GM11168 (cell line): ENCODE measurements around the gene ICA1.

ENCODE experiments used
- in situ Hi-C: fragments of 300-500 bp; cut with MboI; formaldehyde crosslinking; loops from one replicate; pipeline ENCODE4 v1.12.0; 2022; ENCODE audit warnings: low sequenced_read_pairs; ENCODE audit not compliant: unreplicated experiment

Gene ICA1

DNA sequence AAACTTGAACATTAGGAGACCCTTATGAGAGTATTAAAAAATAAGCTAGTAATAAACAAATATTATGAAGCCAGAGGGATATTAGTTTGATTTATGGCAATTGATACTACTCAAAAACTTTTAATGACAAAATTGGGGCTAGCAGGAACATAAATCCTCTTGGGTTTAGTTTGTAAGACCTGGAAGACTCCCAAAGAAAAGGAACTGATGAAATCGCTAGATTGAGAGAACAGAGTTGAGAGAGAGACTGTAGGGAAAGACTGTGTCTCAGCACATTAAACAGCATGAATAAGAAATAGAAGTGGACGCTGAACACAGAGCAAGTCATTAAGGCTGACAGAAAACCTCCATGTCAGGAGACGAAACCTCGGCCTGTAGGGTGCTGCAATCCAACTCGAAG, 56.4 kb downstream of the ICA1 start:
- in situ Hi-C loops, result loop anchor here (25.0 kb wide), 1 partner anchor 1093 kb away; no protein-coding TSS in a partner anchor

DNA sequence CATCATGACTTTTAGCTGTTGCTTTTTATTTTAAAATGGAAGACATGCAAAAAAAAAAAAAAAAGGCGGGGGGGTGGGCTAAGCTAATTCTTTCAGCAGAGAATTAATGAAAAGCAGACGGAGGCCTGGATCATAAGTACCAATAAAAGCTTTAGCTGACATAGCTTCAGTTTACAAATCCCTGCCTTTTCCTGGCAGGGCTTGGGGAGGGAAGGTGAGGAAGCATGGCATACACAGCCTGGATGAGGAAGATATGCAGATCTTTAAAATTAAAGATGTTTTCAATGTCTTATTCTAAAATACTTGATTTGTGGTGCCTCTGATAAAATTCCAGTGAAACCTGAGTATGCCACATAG, 57.0 kb downstream of the ICA1 start:
- in situ Hi-C loops, result loop anchor here (25.0 kb wide), 1 partner anchor 1093 kb away; no protein-coding TSS in a partner anchor

DNA sequence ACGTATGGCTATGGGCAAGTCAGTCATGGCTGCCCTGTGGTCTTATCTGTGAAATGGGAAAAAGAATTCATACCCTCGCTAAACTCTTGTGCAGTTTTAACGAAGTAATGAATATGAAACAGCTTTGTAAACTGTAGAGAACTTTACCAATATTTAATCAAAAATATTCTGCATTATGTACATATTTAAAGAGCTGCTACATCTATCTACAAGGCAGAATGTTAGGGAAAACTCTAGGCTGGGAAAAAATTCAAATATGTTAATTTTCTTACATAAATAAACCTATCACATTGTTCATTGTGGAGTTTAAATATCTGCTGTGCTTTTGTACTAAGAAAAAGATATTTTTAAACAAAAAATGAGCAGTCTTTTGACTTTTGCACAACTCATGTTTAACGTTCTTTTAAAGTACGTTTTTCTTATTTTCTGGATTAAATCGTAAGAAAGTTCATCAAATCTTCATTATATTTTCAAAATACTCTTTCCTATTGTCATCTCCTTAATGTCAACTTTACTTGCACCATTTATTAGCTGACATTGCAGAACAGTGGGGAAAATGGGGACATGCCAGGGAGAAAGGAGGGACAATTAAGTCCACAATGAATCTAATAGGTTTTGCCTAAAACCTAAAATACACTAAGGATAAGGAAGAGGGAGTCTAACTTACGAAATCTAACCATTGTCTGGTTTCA, 57.5 kb downstream of the ICA1 start:
- in situ Hi-C loops, result loop anchor here (25.0 kb wide), 1 partner anchor 1092 kb away; no protein-coding TSS in a partner anchor

DNA sequence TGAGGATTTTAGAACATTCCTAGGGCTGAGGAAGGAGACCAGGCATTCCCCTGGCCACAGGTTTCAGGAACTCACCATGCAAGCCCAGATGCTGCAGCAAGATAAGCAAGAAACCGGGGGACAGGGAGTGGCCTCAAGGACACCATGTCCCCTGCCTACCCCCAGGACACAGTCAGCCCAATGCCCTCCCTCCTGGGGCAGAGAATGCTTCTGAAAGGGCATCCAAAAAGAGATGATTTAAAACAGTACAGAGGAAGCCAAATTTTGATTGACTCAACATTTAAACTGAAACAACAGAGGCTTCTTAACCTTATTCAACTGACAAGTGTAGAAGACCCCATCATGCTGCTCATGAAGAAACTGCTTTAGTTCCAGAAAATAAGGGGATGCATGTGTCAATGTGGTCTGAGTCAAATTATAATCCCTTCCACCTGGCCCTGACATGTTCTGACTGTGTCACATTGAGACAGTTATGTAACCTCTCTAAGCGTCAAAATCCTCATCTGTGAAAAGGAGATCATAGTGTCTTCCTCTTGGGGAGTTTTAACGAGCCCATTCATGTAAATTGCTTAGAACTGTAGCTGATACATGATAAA, 60.0 kb downstream of the ICA1 start:
- in situ Hi-C loops, result loop anchor here (25.0 kb wide), 1 partner anchor 1090 kb away; no protein-coding TSS in a partner anchor

DNA sequence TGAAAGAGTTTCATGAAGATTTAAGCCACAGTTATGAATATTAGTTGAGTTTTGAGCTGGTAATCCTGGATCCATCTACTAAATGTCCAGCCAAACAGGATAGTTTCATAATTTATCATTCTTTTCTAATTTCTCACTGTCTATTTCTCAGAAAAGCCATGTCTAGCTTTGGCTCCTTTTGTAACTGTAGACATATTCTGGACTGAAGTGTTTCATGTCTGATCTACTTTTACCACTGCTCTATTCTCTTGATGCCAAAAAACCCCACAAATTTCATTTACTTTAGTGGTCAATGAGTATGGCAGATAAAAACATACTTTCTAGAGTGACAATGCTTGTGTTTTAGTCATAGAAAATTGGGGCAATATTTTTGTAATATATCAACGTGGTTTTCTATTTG, 61.2 kb downstream of the ICA1 start:
- in situ Hi-C loops, result loop anchor here (25.0 kb wide), 1 partner anchor 1088 kb away; no protein-coding TSS in a partner anchor

DNA sequence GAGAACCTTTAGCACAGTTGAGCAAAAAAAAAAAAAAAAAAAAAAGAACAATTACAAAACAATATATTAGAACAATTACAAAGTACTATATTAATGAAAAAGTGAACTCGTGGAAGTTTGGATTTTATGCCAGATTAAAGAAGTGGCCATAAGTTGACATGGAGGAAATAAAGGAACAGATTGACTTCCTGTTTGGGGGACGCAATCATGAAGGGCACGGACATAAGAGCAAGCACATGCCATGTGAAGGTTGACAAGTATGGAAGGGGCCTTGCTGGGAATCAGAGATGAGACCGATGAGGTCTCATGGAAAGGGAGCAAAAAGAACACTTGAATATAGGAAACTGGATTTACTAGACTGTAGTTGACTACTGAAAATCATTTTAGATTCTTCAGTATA, 61.7 kb downstream of the ICA1 start:
- in situ Hi-C loops, result loop anchor here (25.0 kb wide), 1 partner anchor 1088 kb away; no protein-coding TSS in a partner anchor

DNA sequence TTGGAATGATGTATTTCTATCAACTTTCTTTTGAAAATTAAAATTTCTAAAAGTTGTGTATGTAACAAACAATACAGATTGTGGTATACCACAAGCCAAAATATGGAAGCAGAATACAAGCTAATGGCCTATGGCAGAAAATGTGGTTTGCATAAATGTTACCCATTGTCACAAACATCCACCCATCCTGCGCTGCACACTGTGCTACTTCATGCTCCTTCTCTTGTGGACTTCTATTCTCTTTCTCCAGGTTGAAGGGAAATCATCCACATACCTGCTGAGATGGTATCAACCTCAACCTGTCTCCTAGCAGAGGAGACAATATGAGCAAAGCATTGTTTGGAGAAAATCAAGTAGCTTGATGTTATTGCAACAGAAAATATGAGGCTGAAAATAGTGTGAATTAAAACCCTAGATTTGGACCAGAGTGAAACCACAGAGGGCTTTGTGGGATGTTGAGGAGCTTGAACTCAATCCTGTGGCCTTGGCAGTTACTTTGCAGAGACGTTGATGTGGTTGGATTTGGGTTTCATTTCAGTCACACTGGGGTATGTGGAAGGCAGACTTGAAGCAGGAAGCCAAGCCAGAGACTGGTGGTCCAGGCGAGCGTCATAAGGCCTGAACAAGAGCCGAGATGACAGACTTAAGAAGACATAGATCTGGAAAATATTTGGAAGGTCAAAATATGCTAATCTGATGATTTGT, 63.8 kb downstream of the ICA1 start:
- in situ Hi-C loops, result no loop called here

DNA sequence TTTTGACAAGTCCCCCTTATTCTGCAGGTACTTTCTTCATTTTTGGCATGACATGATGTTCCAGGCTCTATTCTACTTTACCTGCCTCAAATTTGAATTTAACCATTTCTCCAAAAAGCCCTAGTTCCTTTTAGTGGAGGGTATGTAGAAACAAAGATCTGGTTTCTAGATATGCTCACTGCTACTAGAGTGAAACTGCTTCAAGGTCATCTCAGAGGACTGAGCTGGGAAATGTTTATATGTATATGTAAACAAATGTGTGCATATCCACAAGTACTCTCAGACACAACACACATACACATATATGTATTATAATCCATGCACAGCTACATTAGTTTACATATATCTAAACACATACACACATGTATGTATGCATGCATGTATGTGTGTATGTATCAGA, 69.1 kb downstream of the ICA1 start:
- in situ Hi-C loops, result loop anchor here (5.0 kb wide), 1 partner anchor 96 kb away; no protein-coding TSS in a partner anchor

DNA sequence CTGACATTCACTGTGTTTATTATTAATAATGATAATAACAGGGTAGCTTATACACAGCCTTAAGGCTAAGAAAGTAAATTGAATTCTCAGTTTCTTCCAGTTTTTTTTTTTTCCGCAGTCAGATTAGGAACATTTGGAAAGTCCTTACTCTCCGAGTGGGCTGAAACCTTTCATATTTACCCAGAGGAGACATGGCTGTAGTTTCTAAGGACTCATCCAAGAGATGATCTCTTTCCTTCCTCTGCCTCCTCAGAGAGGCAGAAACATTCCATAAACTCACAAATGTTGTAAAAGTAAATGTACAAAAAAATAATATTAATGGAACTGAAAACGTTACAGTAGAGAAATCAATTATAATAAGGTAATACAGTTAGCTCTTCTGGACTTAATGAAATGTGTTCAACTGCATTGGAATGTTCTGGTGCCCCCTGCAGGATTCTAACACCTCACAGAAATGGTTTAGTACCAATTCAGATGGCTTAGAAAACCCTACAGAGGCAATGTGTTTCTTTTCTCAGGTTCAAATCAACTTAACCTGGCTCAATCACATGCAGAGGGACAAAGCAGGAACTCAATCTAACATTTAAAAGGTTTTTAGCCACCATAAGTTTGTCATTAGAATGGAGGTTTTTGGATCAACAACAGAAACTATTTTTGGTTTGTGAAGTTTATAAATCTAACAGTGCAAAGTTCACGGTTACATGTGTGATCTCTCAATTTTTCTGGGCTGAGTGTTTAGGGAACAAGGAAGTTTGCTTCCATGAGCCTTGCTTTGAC, 71.7 kb downstream of the ICA1 start:
- in situ Hi-C loops, result loop anchor here (5.0 kb wide), 1 partner anchor 93 kb away; no protein-coding TSS in a partner anchor

DNA sequence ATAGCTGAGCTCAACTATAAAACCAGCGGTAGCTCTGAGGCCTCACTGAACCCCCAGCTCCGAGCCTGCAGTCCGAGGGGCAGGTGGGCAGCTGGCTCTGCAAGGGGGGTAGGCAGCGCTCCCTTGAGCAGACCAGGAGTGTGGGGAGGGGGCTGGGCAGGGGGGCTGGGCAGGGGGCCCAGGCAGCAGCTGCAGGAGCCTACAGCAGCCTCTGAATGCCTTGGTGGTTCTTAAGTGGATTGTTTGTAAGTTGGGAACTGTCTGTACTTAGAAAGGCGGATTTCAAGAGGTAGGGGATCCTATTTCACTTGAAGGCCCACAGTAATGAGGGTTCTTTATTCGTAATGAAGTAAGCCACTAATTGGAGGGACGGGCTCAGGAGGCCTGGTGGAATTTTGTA, 72.3 kb downstream of the ICA1 start:
- in situ Hi-C loops, result loop anchor here (5.0 kb wide), 1 partner anchor 92 kb away; no protein-coding TSS in a partner anchor

DNA sequence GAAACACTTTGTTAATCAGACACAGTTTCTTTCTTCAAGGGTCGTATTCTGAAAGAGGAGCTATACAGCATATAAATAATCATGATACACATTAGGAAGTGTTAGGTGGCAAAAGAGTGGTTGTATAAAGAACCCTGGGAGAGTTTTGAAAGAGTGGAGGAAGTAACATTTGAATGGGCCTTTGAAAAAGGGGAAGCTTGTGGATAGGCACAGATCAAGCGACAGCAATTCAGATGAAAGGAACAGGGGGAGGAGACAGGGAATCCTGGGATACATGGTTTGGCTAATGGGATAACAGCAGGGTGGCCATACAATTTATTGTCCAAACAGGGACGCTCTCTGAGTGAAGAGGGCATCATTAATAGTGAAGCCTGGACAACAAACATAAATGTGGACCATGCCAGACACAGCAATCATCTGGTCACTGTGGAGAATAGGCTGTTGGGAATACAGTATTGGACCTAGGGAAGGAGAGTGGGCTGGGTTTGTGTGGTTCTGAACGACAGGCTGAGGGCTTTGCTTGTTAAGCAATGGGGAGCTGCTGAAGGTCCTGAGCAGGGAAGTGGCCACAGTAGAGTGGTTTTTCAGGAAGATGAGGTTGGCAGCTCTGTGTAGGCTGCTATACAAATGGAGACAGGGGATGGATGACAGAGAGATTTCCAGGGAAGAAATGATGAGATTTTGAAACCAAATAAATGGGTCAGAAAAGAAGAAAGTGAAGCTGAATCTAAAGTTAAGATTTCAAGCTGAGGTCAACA, 75.9 kb downstream of the ICA1 start:
- in situ Hi-C loops, result no loop called here

DNA sequence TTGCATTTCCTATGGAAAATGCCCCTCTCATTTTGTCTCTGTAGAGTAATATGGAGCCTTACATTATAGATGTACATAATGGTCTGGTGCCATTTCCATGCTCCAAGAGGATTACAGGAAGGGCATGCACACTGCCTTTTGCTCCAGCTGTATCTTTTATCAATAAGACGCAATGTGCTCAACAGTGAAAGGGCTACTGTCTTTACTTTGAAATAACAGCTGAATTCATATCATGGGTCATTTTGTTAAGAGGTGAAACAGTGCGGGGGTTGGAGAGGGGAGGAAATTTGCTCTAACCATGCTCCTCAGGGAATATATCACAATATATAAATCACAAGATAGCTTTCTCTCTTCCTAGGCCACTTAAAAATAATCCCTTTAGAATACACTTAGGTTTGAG, 77.7 kb downstream of the ICA1 start:
- in situ Hi-C loops, result no loop called here

DNA sequence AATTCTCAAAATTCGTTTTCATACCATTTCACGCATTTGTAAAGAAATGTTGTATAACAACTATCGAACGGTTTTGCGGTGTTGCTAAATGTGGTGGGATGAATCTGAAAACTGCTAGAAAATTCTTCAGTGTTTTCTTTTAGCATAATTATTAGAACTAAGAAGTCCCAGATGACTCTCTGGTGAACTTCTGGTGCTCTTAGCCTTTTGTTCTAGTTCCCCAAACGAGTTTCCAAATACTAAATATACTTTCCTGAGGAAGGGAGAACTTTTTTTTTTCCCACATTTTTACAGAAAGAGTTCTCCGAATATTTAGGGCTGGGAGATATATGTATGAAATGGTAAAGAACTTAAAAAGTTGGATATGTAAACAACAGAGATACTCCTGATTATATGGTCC, 82.5 kb downstream of the ICA1 start:
- in situ Hi-C loops, result no loop called here

DNA sequence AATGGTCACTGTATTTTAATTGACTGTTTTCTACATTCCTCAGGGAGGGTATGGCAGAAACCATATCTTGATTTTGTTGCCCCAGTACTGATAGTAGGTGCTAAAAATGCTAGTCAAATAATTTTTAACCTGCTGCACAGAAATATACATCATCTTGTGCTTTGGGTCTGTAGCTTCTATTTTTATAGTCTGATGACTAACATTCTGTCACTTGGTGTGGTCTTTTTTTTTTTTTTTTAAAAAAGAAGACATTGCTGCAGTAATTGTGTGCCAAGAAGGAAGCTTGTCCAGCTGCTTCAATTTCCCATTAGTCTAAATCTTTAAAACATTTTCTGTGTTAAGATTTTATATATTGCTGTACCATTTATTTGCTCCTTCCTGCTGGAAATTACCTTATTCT, 83.6 kb downstream of the ICA1 start:
- in situ Hi-C loops, result no loop called here

DNA sequence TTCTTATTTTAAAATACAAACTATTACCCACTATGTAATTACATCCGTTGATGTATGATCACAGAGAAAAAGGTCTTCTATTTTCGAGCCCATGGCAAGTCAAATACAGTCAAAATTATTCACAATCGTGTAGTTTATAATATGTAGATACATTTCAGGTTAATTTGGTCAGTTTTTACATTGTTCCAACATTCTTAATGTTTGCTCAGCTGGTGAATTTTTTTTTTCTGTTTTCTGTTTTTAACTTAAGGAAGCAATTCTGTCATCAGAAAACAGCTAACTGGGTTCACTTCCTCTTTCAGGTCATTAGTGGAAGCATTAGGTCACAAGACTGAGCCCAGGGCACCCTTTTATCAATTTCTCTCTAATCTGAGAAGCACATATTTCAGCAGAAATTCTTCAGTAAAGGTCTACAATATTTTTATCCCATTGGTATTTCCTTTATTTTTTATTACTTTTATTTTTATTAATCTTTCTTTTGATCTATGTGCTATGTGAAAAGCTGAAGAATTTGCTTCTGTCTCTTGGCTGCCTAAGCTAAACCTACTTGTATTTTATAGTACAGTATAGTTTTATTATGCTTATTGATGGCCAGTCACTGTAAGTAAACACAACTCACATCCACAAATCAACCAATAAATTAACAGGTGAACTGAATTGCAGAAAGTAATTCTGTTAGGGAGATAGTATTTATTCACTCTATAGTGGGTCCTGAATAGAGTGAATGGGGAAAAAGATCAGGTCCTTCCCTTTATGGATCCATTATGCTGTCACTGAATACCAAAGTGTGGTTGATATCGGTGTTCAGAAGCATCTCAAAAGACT, 84.6 kb downstream of the ICA1 start:
- in situ Hi-C loops, result no loop called here

DNA sequence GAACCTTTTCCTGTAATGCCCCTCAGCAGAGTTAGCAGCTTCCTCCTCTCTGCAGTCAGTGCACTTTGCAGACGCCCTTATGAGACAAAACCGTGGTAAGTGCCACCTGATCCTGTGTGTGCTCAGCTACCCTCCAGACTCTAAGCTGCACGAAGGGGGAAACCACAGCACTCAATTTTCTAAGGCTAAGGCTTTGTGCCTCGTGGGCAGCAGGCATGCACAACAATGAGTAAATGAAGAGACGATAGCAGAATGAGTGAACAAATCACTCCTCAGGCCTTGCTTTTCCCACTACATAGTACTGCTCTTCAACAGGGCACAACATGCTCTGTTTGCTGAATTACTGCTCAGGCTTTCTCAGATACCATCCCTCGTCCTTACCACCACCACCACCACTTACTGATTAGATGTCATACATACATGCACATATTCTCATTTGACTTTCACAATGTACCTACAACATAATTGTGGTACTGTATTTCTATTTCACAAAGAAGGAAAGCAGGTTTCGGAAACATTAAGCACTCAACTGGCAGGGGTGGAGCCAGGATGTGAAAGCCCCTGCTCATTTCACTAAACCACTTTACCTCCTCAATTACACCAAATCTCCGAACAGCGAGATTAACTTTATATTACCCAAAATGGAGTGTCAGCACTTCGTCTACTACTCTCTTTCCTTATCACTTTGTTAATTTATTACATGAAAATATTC, 85.4 kb downstream of the ICA1 start:
- in situ Hi-C loops, result no loop called here

DNA sequence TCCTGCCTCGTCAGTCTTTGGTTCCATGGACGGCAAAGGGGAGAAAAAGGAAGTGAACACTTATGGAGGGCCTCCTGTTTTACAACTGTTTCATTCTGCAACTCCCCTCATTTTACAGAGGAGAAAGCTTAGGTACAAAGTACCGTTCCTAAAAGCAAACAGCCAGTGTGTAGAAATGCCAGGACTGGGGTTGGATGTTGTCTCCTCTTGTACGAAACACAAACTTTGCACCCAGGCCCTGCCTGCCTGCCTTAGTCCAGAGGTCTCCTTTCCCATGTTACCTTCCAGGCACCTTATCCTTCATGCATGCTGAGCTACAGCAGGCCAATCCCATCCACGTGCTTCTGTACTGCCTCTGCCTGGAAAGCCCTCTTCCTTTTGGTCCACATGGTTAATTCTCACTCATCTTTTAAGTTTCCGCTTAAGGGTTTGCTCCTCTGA, 86.0 kb downstream of the ICA1 start:
- in situ Hi-C loops, result no loop called here
